PC-9 (cell line): ENCODE results near the gene MYPN. TPM values are rescaled to one million over a fixed set of nuclear protein-coding genes. Genes with fewer than 3 reads are reported as not detected.

Experiments used
- BruUV-seq: library from RNA; stranded (reverse); fragments of 400-500 nt; replicated peaks from 2 replicates; lab custom pipeline; 2021; lab: Mats Ljungman, UMichigan
- CTCF ChIA-PET: fragments of 300-600 bp; sonication (Branson Sonifier 250); formaldehyde crosslinking; loops from one replicate; lab custom pipeline; 2022; ENCODE audit warnings: antibody characterized with exemption; lab: Charles Lee
- POLR2A ChIA-PET: fragments of 300-600 bp; sonication (Branson Sonifier 250); formaldehyde crosslinking; loops from one replicate; lab custom pipeline; 2022; ENCODE audit warnings: antibody characterized with exemption; ENCODE audit not compliant: unreplicated experiment; lab: Charles Lee
- DNase-seq, 2 experiments: peaks; one replicate each; pipeline versions ENCODE4 v3.0.0 to v3.0.0-alpha.2; 2015 to 2022; ENCODE audit warnings: mixed read lengths in 1 of 2
- H2AFZ ChIP-seq: fragments of 200-600 bp; sonication (generic); 2 replicates; pipeline ENCODE4 v1.8.1; 2017; ENCODE audit warnings: antibody characterized with exemption
- H3F3A ChIP-seq: fragments of 200-600 bp; sonication (generic); 2 replicates; pipeline ENCODE4 v1.8.1; 2017; ENCODE audit warnings: antibody characterized with exemption, mild to moderate bottlenecking, low read depth; ENCODE audit not compliant: insufficient read depth
- H3K27ac ChIP-seq: fragments of 200-600 bp; sonication (generic); 2 replicates; pipeline ENCODE4 v1.6.1; 2016; ENCODE audit warnings: mixed run types
- H3K27me3 ChIP-seq: fragments of 200-600 bp; sonication (generic); 2 replicates; pipeline ENCODE4 v1.6.1; 2016; ENCODE audit warnings: low read depth, mixed run types; ENCODE audit not compliant: insufficient read depth
- H3K36me3 ChIP-seq: fragments of 200-600 bp; sonication (generic); 2 replicates; pipeline ENCODE4 v1.6.1; 2016; ENCODE audit warnings: low read depth, mixed run types
- H3K4me1 ChIP-seq: fragments of 200-600 bp; sonication (generic); replicated peaks from 2 replicates; pipeline ENCODE4 v1.6.1; 2016; ENCODE audit warnings: mixed run types; ENCODE audit not compliant: insufficient read depth
- H3K4me2 ChIP-seq: fragments of 200-600 bp; sonication (generic); 2 replicates; pipeline ENCODE4 v1.6.1; 2017; ENCODE audit warnings: mixed run types
- H3K4me3 ChIP-seq: fragments of 200-600 bp; sonication (generic); 2 replicates; pipeline ENCODE4 v1.6.1; 2016; ENCODE audit warnings: mixed run types
- H3K79me2 ChIP-seq: fragments of 200-600 bp; sonication (generic); 2 replicates; pipeline ENCODE4 v1.6.1; 2017; ENCODE audit warnings: low read depth, mixed run types
- H3K9me2 ChIP-seq: fragments of 200-600 bp; sonication (generic); 2 replicates; pipeline ENCODE4 v1.8.1; 2017; ENCODE audit warnings: mild to moderate bottlenecking; ENCODE audit not compliant: insufficient read depth
- H3K9me3 ChIP-seq: fragments of 200-600 bp; sonication (generic); 2 replicates; pipeline ENCODE4 v1.8.1; 2016; ENCODE audit warnings: low read depth; ENCODE audit not compliant: insufficient read depth
- H4K20me1 ChIP-seq: fragments of 200-600 bp; sonication (generic); 2 replicates; pipeline ENCODE4 v1.8.1; 2017; ENCODE audit not compliant: insufficient read depth
- EZH2 ChIP-seq: fragments of 200-600 bp; sonication (generic); IDR thresholded peaks from 2 replicates; pipeline ENCODE4 v1.8.0; 2017; ENCODE audit warnings: antibody characterized with exemption, low read depth
- intact Hi-C: fragments of 100-400 bp; cut with micrococcal nuclease; formaldehyde crosslinking; loops from one replicate; pipeline ENCODE4 v1.10.0; 2022; ENCODE audit not compliant: unreplicated experiment
- total RNA-seq: library from RNA; stranded (reverse); gene quantifications from 2 replicates; pipeline ENCODE4 v1.2.3, GENCODE V29; 2021
- TF ChIP-seq, protein P1 (sequence below): fragments of 200-600 bp; sonication (generic); conservative IDR thresholded peaks from 2 replicates; pipeline ENCODE4 v1.6.1; 2017; ENCODE audit warnings: mixed run types, antibody characterized with exemption, mild to moderate bottlenecking, moderate library complexity

MYPN gene
- total RNA-seq, 1 experiment from 2014 or later = 3.9 TPM

DNA sequence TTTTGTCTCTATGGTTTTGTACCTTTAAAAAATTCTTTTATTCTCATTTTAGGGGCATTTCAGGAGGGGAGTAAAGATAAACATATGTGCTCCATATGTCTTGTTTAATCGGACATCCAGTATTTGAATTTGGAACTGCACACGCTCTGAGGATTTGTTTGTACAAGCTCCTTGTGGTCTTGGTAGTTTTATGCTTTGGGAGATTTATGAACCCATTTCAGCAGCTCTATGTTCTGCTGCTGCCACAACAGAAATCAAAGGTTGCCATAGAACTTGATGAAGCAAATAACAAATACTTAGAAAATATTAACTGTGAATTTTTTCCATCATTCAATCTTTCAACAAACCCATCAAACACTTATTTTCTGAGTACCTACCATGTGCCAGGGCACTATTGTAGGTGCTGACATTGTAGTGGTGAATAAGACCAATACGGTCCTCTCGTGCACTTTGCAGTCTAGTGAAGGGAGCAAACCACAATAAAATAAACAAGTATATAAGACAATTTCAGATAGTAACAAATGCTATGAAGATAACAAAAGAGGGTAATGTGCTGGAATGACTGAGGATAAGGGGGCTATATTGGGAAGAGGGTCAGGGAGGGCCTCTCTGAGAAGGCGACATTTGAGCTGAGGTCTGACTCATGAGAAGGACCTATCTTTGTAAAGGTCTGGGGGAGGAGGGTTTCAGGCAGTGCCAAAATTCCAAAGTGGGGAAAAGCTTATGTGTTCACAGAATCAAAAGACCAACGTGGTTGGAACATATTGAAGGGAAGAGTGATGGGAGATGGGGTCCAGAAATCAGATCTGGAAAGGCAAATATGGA is 30.4 kb downstream of the MYPN start:
- no peak overlapping the region for H3K4me2 ChIP-seq
- no peak for DNase-seq
- H3K4me1 ChIP-seq = peaks cover 47% of the 10 kb centered on the region
- no peak overlapping the region for H3K27ac ChIP-seq
- no peak overlapping the region for H3K4me3 ChIP-seq
- no peaks in the 10 kb centered on the region for H3K79me2 ChIP-seq
- BruUV-seq = no TSS peak
- intact Hi-C loops = no loop called here
- H3K36me3 ChIP-seq = peaks cover 6% of the 10 kb centered on the region; the same call in 1 of the 2 replicates
- no peaks in the 10 kb centered on the region; the same call in 1 of the 2 replicates for H3K9me3 ChIP-seq
- no peak overlapping the region for H2AFZ ChIP-seq
- ChIA-PET POLR2A (interaction anchor here (0.7 kb wide), 2 partner anchors 27 to 290 kb away, joined by 9 to 10 read pairs; no protein-coding TSS in a partner anchor), CTCF (no interaction called here)
- no peaks in the 10 kb centered on the region for H4K20me1 ChIP-seq
- H3F3A ChIP-seq = peaks cover 38% of the 10 kb centered on the region
- no peaks in the 10 kb centered on the region; the same call in 1 of the 2 replicates for H3K9me2 ChIP-seq
- no peak for TF ChIP-seq EZH2
- TF ChIP-seq, protein P1, sequence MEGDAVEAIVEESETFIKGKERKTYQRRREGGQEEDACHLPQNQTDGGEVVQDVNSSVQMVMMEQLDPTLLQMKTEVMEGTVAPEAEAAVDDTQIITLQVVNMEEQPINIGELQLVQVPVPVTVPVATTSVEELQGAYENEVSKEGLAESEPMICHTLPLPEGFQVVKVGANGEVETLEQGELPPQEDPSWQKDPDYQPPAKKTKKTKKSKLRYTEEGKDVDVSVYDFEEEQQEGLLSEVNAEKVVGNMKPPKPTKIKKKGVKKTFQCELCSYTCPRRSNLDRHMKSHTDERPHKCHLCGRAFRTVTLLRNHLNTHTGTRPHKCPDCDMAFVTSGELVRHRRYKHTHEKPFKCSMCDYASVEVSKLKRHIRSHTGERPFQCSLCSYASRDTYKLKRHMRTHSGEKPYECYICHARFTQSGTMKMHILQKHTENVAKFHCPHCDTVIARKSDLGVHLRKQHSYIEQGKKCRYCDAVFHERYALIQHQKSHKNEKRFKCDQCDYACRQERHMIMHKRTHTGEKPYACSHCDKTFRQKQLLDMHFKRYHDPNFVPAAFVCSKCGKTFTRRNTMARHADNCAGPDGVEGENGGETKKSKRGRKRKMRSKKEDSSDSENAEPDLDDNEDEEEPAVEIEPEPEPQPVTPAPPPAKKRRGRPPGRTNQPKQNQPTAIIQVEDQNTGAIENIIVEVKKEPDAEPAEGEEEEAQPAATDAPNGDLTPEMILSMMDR = no peak
- H3K27me3 ChIP-seq = no peaks in the 10 kb centered on the region

DNA sequence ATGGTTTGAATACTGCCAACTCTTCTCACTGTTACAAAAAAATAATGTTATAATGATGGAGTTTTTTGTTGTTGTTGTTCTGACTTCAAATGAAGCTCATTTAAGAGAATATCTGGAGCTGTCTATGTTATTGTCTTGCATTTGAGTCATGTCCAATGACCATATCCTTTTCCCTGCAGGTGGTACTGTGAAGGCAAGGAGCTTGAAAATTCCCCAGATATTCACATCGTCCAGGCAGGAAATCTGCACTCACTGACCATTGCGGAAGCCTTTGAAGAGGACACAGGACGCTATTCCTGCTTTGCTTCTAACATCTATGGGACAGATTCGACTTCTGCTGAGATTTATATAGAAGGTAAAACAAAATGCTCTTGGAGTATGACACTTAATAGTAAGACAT is 33.5 kb downstream of the MYPN start:
- Histone ChIP-seq H3K4me3 (no peak overlapping the region), H3K27me3 (no peaks in the 10 kb centered on the region), H3K36me3 (peaks cover 6% of the 10 kb centered on the region; the same call in 1 of the 2 replicates), H3K4me1 (peaks cover 16% of the 10 kb centered on the region), H3K9me2 (no peaks in the 10 kb centered on the region; the same call in 1 of the 2 replicates), H2AFZ (no peak overlapping the region), H3K9me3 (no peaks in the 10 kb centered on the region; the same call in 1 of the 2 replicates), H3F3A (peaks cover 13% of the 10 kb centered on the region), H4K20me1 (no peaks in the 10 kb centered on the region), H3K27ac (no peak overlapping the region), H3K4me2 (no peak overlapping the region), H3K79me2 (no peaks in the 10 kb centered on the region)
- ChIA-PET CTCF (no interaction called here), POLR2A (no interaction called here)
- TF ChIP-seq EZH2 = no peak
- TF ChIP-seq, protein P1 = no peak
- DNase-seq = no peak
- no TSS peak for BruUV-seq
- intact Hi-C loops = no loop called here

DNA sequence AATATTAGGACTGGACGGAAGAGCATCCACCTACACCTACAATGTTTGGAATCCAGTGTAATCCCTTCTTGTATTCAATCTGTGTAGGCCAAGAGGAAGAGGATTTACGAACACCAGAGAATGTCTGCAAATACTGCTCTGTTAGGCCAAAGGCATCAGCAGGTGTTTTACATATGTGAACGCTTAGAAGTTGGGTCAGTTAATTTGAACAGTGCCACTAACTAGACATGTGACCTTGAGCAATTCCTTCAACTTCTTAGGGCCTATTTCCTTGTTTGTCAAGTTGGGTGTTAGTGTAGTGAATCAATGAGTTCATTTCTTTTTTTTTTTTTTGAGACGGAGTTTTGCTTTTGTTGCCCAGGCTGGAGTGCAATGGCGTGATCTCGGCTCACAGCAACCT is 35.4 kb downstream of the MYPN start:
- DNase-seq = no peak
- Histone ChIP-seq H4K20me1 (no peaks in the 10 kb centered on the region), H3K27ac (no peak overlapping the region), H3K27me3 (no peaks in the 10 kb centered on the region), H3K4me2 (no peak overlapping the region), H3K9me3 (no peaks in the 10 kb centered on the region; the same call in 1 of the 2 replicates), H3K79me2 (no peaks in the 10 kb centered on the region), H3K4me3 (no peak overlapping the region), H2AFZ (no peak overlapping the region), H3K36me3 (peaks cover 6% of the 10 kb centered on the region; the same call in 1 of the 2 replicates), H3K9me2 (no peaks in the 10 kb centered on the region; the same call in 1 of the 2 replicates), H3K4me1 (no peaks in the 10 kb centered on the region), H3F3A (peaks cover 4% of the 10 kb centered on the region; the same call in 1 of the 2 replicates)
- ChIA-PET POLR2A (no interaction called here), CTCF (no interaction called here)
- no TSS peak for BruUV-seq
- TF ChIP-seq, protein P1 = no peak
- no peak for TF ChIP-seq EZH2
- intact Hi-C loops = no loop called here
